ENCODE results near the gene DOCK3.
"Not testable (repeated sequence)": the region's sequence is repeated elsewhere in the genome, so short reads cannot be mapped to it uniquely, and the experiment has no call there.

The DOCK3 gene

DNA sequence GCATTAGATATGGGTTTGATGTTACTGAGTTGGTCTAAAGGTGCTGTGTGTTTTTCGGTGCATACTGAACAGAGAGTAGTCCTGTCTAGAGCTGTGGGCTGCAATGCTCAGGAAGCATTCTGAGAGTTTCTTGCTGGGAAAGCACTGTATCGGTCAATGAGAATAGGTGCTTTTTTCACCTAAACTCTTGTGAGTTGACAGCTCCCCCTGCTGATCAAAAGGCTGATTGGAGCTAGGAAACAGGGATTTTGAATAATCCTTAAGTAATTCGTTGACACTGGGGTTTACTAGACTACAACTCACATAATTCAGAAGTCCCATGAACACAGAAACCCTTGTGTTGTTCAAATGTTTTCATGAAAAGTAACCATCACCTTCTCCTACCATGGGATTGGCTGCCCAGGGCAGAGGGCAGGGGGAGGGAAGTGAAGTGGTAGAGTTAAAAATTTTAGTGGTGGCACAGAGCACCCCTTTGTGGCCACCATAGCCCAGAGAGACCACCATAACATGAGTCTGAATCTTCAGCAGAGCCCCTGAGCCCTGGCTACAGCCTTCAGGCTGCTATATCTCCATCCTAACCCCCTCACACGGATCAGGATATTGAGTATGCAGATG is 697.3 kb downstream of the DOCK3 start:
- DNase-seq (ENCODE audit: low read depth) = peak; percentile 78

- DNase-seq (ENCODE audit: low read depth) = no peak
These were observed 699.1 kb downstream of the DOCK3 start for GRCh38 chr3:51373658-51374421.

DNA sequence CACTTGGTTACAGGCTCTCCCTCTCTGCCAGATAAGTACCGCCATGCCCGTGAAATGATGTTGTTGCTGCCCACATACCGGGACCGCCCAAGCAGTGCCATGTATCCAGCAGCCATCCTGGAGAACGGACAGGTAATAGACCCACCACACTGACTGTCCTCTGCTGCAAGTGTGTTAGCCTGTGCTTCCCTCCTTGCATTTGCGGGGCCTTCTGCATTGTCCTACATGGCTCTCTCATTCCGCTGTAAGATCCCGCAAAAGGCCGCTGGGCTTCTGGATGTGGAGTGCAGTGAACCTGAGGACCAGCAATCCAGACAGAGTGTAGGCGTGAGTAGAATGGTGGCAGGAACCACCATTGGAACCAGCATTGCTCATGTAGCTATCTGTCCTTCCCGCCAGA is 699.7 kb downstream of the DOCK3 start:
- DNase-seq (ENCODE audit: low read depth) = no peak

- no peak for DNase-seq (ENCODE audit: low read depth)
These were observed 700.4 kb downstream of the DOCK3 start for GRCh38 chr3:51375136-51375535.

- no peak for DNase-seq (ENCODE audit: low read depth)
These were observed 700.8 kb downstream of the DOCK3 start for GRCh38 chr3:51375571-51375970.

GRCh38 chr3:51378065-51378464 is 703.3 kb downstream of the DOCK3 start:
- no peak for DNase-seq (ENCODE audit: low read depth)

DNA sequence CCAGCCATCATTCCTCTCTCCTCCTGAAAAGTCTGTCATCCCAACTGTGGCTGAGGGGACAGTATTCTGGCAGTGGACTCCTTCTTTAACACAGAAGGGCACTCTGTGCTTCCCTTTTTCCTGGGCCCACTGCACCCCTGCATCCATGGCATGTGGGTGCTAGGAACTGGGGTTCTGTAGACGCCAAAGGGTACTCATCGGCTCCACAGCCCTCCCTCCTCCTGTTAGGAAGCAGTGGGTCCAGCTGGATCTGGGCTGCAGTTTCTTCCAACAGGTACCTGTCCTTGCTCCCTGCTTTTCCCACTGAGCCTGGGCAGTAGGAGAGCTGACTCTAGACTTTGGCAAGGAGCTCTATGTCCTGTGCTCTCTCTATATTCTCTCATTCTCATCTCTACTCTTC is 704.0 kb downstream of the DOCK3 start:
- no peak for DNase-seq (ENCODE audit: low read depth)

GRCh38 chr3:51379301-51379700 is 704.6 kb downstream of the DOCK3 start:
- no peak for DNase-seq (ENCODE audit: low read depth)

GRCh38 chr3:51379746-51380455 is 705.2 kb downstream of the DOCK3 start:
- DNase-seq (ENCODE audit: low read depth) = no peak

DNA sequence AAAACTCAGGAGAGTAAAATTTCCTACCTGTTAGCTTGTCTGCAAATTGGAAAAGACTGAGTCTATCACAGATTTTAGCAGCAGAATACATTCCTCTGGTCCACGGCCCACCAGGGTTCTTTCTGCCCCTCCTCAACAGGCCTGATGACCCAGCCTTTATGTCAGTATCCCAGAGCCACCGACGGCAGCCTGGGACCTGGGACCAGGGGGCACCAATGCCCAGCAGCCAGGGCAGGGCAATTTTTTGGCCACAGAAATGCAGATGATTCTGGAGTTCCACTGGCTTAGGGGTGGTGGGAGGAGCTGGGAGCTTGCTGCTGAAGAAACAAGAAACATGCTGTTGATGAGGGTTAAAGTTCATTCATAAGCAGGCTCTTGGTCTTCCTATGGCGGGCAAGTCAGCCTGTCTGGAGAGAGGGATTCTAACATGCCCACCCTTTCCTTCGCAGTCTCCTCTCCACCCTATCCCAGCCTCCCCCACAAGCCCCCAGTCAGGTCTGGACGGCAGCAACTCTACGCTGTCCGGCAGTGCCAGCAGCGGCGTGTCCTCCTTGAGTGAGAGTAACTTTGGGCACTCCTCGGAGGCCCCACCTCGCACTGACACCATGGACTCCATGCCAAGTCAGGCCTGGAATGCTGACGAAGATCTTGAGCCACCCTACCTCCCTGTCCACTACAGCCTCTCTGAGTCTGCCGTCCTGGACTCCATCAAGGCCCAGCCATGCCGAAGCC is 706.0 kb downstream of the DOCK3 start:
- DNase-seq (ENCODE audit: low read depth) = no peak

GRCh38 chr3:51381333-51381705 is 706.6 kb downstream of the DOCK3 start:
- no peak for DNase-seq (ENCODE audit: low read depth)

- no peak for DNase-seq (ENCODE audit: low read depth)
These were observed 707.5 kb downstream of the DOCK3 start for GRCh38 chr3:51382076-51382745.

DNA sequence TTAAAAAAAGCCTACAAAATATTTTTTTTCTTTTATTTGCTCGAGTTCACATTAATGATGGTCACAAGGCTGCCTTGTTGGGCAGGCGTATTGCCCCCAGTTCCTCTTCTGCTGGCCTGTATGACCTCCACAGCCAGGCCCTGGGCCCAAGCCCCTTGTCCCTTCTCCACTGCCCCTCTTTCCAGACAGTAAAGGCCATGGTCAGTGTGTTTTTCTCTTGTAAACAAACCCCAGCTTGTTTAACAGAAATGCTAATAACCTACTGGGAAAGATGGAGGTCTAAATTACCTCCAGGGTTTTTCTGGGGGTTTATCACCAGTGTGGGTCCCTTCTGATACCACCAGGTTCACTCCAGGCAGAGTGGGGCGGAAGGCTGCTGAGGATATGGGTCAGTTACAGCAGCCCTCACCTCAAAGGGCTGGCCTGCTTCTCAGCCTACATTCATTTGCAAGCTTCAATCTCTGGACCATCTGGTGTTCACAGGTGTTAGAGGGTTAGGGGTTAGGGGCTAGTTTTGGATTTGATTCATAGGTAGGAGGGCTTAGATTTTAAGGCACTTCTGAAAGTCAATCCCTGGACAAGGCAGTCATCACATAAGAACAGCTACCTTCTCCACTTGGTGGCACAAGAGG is 708.3 kb downstream of the DOCK3 start:
- DNase-seq (ENCODE audit: low read depth) = no peak

DNA sequence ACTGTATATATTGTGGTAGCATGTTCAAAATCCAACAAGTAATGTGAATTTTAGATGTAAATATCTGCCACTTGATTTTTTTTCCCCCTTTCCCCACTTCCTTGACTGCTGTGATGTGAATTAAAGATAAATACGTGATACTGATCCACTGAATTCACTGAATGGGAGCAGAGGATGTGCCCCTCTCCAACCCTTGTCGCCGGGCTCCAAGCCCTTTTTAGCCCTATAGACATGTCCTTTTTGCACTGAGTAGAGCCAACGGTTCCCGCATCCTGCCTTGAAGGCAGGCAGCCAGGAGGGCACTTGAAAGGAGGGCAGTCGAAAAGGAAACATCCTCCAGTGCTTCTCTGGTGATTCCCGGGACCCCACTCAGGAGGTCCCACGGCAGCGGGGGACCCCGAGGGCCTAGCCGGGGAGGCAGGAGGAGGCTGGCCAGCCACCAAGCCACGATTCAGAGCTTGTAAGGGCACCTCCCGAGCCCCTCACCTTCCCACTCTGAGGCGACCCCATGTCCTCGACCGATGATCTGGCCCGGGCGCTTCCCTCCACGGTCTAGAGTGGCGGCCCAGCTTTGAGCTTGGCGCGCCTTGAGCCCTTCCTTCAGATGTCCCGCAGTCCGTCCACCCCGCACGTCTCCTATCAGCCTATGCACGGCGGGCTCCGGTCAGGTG is 709.5 kb downstream of the DOCK3 start:
- no peak for DNase-seq (ENCODE audit: low read depth)

DNA sequence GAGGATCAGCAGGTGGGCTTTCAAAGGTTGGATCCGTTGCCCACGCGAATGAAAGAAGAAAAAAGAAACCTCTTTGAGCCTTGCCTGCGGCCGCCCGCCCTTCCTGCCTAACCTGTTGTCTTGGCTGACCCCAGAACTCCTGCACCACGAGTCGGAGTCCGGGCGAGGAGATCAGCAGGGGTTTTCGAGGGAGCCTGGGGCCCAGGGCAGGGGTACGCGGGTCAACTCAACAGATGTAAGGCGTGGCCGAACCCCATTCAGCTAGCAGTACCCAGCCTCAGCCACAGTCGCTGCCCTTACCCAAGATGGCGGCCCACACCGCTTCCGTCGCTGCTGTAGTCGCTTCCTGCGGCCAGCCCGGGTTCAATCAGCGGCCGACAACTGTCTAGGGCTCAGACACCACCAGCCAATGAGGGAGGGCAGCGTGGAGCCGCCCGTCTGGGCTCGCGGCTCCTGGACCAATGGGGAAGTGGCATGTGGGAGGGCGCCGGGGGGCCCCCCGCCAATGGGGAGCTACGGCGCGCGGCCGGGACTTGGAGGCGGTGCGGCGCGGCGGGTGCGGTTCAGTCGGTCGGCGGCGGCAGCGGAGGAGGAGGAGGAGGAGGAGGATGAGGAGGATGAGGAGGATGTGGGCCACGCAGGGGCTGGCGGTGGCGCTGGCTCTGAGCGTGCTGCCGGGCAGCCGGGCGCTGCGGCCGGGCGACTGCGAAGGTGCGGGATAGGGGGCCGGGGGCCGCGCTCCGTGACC is 710.2 kb downstream of the DOCK3 start, which contains the start of gene MANF:
TSS of gene MANF (plus strand) at position 566 of the 748 bp plus-strand sequence. CDS start at position 618, 52 bp downstream.
- peak; percentile 99 for DNase-seq (ENCODE audit: low read depth)

DNA sequence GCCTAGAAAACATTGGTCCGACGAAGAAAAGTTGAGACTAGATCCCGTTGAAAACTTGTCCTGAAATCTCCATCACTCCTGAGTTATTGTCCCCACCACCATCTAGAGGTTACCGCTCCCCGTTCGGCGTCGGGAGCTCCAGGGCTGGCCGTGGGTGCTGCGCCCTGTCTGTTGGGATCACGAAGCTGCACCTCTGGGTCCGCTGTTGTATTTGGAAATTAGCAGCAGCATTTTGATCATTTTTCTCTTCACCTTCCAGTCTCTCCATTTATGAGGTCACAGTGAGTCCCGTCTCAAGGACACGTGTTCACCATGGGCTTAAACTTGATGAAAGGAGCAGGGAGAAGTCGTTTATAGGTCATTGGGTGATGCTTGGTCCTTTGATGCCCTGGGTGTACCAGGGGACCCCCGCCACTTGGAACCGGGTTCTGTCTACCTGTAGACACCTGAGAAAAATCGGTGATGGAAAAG is 710.9 kb downstream of the DOCK3 start:
- DNase-seq (ENCODE audit: low read depth) = no peak

- DNase-seq (ENCODE audit: low read depth) = no peak
These were observed 711.6 kb downstream of the DOCK3 start for GRCh38 chr3:51386159-51386851.

DNA sequence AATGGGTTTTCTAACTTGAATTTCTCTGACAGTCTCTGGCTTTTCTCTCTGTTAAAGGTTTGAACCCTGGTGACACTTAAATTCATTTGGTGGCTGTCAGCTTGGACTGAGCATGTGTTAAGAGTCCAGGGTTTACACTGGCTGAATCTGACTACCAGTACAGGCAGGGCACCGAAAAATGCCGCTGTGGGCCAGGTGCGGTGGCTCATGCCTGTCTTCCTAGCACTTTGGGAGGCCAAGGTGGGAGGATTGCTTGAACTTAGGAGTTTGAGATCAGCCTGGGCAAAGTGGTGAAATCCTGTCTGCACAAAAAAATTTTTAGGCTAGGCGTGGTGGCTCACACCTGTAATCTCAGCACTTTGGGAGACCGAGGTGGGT is 712.1 kb downstream of the DOCK3 start:
- no peak for DNase-seq (ENCODE audit: low read depth)

DNA sequence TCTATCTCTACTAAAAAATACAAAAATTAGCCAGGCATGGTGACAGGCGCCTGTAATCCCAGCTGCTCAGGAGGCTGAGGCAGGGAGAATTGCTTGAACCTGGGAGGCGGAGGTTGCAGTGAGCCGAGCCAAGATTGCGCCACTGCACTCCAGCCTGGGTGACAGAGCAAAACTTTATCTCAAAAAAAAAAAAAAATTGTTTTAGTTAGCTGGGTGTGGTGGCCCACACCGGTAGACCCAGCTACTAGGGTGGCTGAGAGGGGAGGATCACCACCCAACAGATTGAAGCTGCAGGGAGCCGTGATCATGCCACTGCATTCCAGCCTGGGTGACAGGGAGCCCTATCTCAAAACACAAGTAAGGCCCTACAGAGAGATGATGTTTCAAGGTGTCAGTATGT is 712.6 kb downstream of the DOCK3 start:
- DNase-seq (ENCODE audit: low read depth) = not testable (repeated sequence)
